HG03139 (cell line): ENCODE measurements around the gene SAFB.

Experiments
- ATAC-seq: cut with Tn5 transposase; IDR thresholded peaks from one replicate; pipeline ENCODE4 v1.9.1; 2021; ENCODE audit not compliant: unreplicated experiment

SAFB gene

GRCh38 chr19:5624741-5625278 is 1.9 kb downstream of the SAFB start:
- ATAC-seq: no peak

GRCh38 chr19:5625641-5626040 is 2.8 kb downstream of the SAFB start:
- ATAC-seq: no peak

- no peak for ATAC-seq
Measured at GRCh38 chr19:5627395-5627904, 4.6 kb downstream of the SAFB start.

- ATAC-seq: no peak
Measured at GRCh38 chr19:5628461-5628860, 5.6 kb downstream of the SAFB start.

GRCh38 chr19:5628919-5629481 is 6.1 kb downstream of the SAFB start:
- no peak for ATAC-seq

GRCh38 chr19:5631567-5632240 is 8.8 kb downstream of the SAFB start:
- no peak for ATAC-seq

GRCh38 chr19:5632241-5632612 is 9.3 kb downstream of the SAFB start:
- no peak for ATAC-seq

GRCh38 chr19:5632657-5633056 is 9.8 kb downstream of the SAFB start:
- no peak for ATAC-seq

GRCh38 chr19:5635427-5635826 is 12.5 kb downstream of the SAFB start:
- no peak for ATAC-seq

- no peak for ATAC-seq
Measured at GRCh38 chr19:5637971-5638370, 15.1 kb downstream of the SAFB start.

GRCh38 chr19:5641171-5641570 is 18.3 kb downstream of the SAFB start:
- no peak for ATAC-seq

- ATAC-seq: no peak
Measured at GRCh38 chr19:5642204-5642603, 19.3 kb downstream of the SAFB start.

GRCh38 chr19:5643060-5643459 is 20.2 kb downstream of the SAFB start:
- ATAC-seq: no peak

GRCh38 chr19:5644037-5644436 is 21.2 kb downstream of the SAFB start:
- no peak for ATAC-seq

- no peak for ATAC-seq
Measured at GRCh38 chr19:5645409-5645808, 22.5 kb downstream of the SAFB start.

- ATAC-seq: no peak
Measured at GRCh38 chr19:5646703-5647102, 23.8 kb downstream of the SAFB start.

GRCh38 chr19:5648464-5648863 is 25.6 kb downstream of the SAFB start:
- ATAC-seq: no peak

- no peak for ATAC-seq
Measured at GRCh38 chr19:5651361-5651760, 28.5 kb downstream of the SAFB start.

- no peak for ATAC-seq
Measured at GRCh38 chr19:5652261-5652660, 29.4 kb downstream of the SAFB start.

GRCh38 chr19:5654931-5655330 is 32.0 kb downstream of the SAFB start:
- no peak for ATAC-seq

GRCh38 chr19:5655412-5655811 is 32.5 kb downstream of the SAFB start:
- ATAC-seq: no peak

GRCh38 chr19:5661483-5661882 is 38.6 kb downstream of the SAFB start:
- no peak for ATAC-seq

GRCh38 chr19:5663904-5664303 is 41.0 kb downstream of the SAFB start:
- ATAC-seq: no peak
